ENCODE results near the gene PEAK1. TPM values are rescaled to one million over a fixed set of nuclear protein-coding genes. Genes with fewer than 3 reads are reported as not detected.
"Not testable (repeated sequence)": the region's sequence is repeated elsewhere in the genome, so short reads cannot be mapped to it uniquely, and the experiment has no call there.

The PEAK1 gene
- polyA plus RNA-seq, 1 donor (not counting 4 experiments of a cell fraction or from before 2014, with no cell fraction given), result 5.9 TPM

GRCh38 chr15:77409259-77410156, 10.4 kb downstream of the PEAK1 start:
- H3K4me3 ChIP-seq (ENCODE audit: control insufficient read depth in 2 of 3, extremely low read depth in 1 of 3, insufficient read depth in 2 of 3, low read depth in 1 of 3, low read length in 3 of 3), result no peak overlapping the region
- H2AFZ ChIP-seq (ENCODE audit: control insufficient read depth, low read length), result no peak overlapping the region
- no peak overlapping the region for H3K27ac ChIP-seq (ENCODE audit: control insufficient read depth, insufficient read depth, low read length)
- DNase-seq (ENCODE audit: low read depth, low spot score) (no peak), FAIRE-seq (no peak)
- H3K79me2 ChIP-seq (ENCODE audit: control insufficient read depth, insufficient read depth, low read length), result peaks cover 8% of the 10 kb centered on the region
- no peaks in the 10 kb centered on the region for H3K9me1 ChIP-seq (ENCODE audit: control insufficient read depth, extremely low read depth, insufficient read depth, low read length)
- no peaks in the 10 kb centered on the region for H3K9me3 ChIP-seq (ENCODE audit: control insufficient read depth, low read depth, low read length)
- H3K9ac ChIP-seq (ENCODE audit: control insufficient read depth, extremely low read depth, insufficient read depth, low read length), result no peak overlapping the region
- H4K20me1 ChIP-seq (ENCODE audit: control insufficient read depth, extremely low read depth, insufficient read depth, low read length), result no peaks in the 10 kb centered on the region
- dilution Hi-C loops (cut with MboI; ENCODE audit: extremely low pct_ligation_motif_present, low sequenced_read_pairs), result no loop called here
- TF ChIP-seq EZH2 (IDR thresholded peaks at IDR 0.05; ENCODE audit: low read length) (no peak), CTCF (optimal IDR thresholded peaks at IDR 0.05 in 1 of 3, IDR thresholded peaks at IDR 0.05 in 1 of 3, conservative IDR thresholded peaks at IDR 0.05 in 1 of 3; ENCODE audit: extremely low read depth in 1 of 3, insufficient read depth in 2 of 3, low read length in 3 of 3) (no peak)
- H3K4me1 ChIP-seq (ENCODE audit: control insufficient read depth, extremely low read depth, insufficient read depth, low read length), result no peaks in the 10 kb centered on the region
- no peaks in the 10 kb centered on the region for H3K27me3 ChIP-seq (ENCODE audit: control insufficient read depth, extremely low read depth, insufficient read depth, low read length)
- H3K36me3 ChIP-seq (ENCODE audit: control insufficient read depth in 2 of 2, extremely low read depth in 1 of 2, insufficient read depth in 2 of 2, low read length in 2 of 2), result no peaks in the 10 kb centered on the region
- H3K4me2 ChIP-seq (ENCODE audit: control insufficient read depth, extremely low read depth, insufficient read depth, low read depth, low read length), result no peak overlapping the region

- H3K36me3 ChIP-seq (ENCODE audit: control insufficient read depth in 2 of 2, extremely low read depth in 1 of 2, insufficient read depth in 2 of 2, low read length in 2 of 2), result no peaks in the 10 kb centered on the region
- FAIRE-seq, result no peak
- no peaks in the 10 kb centered on the region for H3K27me3 ChIP-seq (ENCODE audit: control insufficient read depth, extremely low read depth, insufficient read depth, low read length)
- H3K9ac ChIP-seq (ENCODE audit: control insufficient read depth, extremely low read depth, insufficient read depth, low read length), result no peak overlapping the region
- DNase-seq (ENCODE audit: low read depth, low spot score), result no peak
- H3K9me1 ChIP-seq (ENCODE audit: control insufficient read depth, extremely low read depth, insufficient read depth, low read length), result no peaks in the 10 kb centered on the region
- no peaks in the 10 kb centered on the region for H3K9me3 ChIP-seq (ENCODE audit: control insufficient read depth, low read depth, low read length)
- no peak overlapping the region for H3K27ac ChIP-seq (ENCODE audit: control insufficient read depth, insufficient read depth, low read length)
- no peak for TF ChIP-seq CTCF (optimal IDR thresholded peaks at IDR 0.05 in 1 of 3, IDR thresholded peaks at IDR 0.05 in 1 of 3, conservative IDR thresholded peaks at IDR 0.05 in 1 of 3; ENCODE audit: extremely low read depth in 1 of 3, insufficient read depth in 2 of 3, low read length in 3 of 3)
- no peak for TF ChIP-seq EZH2 (IDR thresholded peaks at IDR 0.05; ENCODE audit: low read length)
- no peak overlapping the region for H3K4me3 ChIP-seq (ENCODE audit: control insufficient read depth in 2 of 3, extremely low read depth in 1 of 3, insufficient read depth in 2 of 3, low read depth in 1 of 3, low read length in 3 of 3)
- no peaks in the 10 kb centered on the region for H4K20me1 ChIP-seq (ENCODE audit: control insufficient read depth, extremely low read depth, insufficient read depth, low read length)
- H3K79me2 ChIP-seq (ENCODE audit: control insufficient read depth, insufficient read depth, low read length), result peaks cover 8% of the 10 kb centered on the region
- H2AFZ ChIP-seq (ENCODE audit: control insufficient read depth, low read length), result no peak overlapping the region
- H3K4me1 ChIP-seq (ENCODE audit: control insufficient read depth, extremely low read depth, insufficient read depth, low read length), result no peaks in the 10 kb centered on the region
- dilution Hi-C loops (cut with MboI; ENCODE audit: extremely low pct_ligation_motif_present, low sequenced_read_pairs), result no loop called here
- no peak overlapping the region for H3K4me2 ChIP-seq (ENCODE audit: control insufficient read depth, extremely low read depth, insufficient read depth, low read depth, low read length)
These were observed 13.1 kb downstream of the PEAK1 start for GRCh38 chr15:77406846-77407245.

- FAIRE-seq; dilution Hi-C loops (cut with MboI; ENCODE audit: extremely low pct_ligation_motif_present, low sequenced_read_pairs); H3K36me3 ChIP-seq (ENCODE audit: control insufficient read depth in 2 of 2, extremely low read depth in 1 of 2, insufficient read depth in 2 of 2, low read length in 2 of 2); H3K79me2 ChIP-seq (ENCODE audit: control insufficient read depth, insufficient read depth, low read length); H3K9ac ChIP-seq (ENCODE audit: control insufficient read depth, extremely low read depth, insufficient read depth, low read length); H3K4me2 ChIP-seq (ENCODE audit: control insufficient read depth, extremely low read depth, insufficient read depth, low read depth, low read length); DNase-seq (ENCODE audit: low read depth, low spot score); H3K27me3 ChIP-seq (ENCODE audit: control insufficient read depth, extremely low read depth, insufficient read depth, low read length); H3K9me1 ChIP-seq (ENCODE audit: control insufficient read depth, extremely low read depth, insufficient read depth, low read length); H4K20me1 ChIP-seq (ENCODE audit: control insufficient read depth, extremely low read depth, insufficient read depth, low read length); H3K27ac ChIP-seq (ENCODE audit: control insufficient read depth, insufficient read depth, low read length); H3K4me1 ChIP-seq (ENCODE audit: control insufficient read depth, extremely low read depth, insufficient read depth, low read length); H3K9me3 ChIP-seq (ENCODE audit: control insufficient read depth, low read depth, low read length); H2AFZ ChIP-seq (ENCODE audit: control insufficient read depth, low read length); H3K4me3 ChIP-seq (ENCODE audit: control insufficient read depth in 2 of 3, extremely low read depth in 1 of 3, insufficient read depth in 2 of 3, low read depth in 1 of 3, low read length in 3 of 3): not testable (repeated sequence)
These were observed 13.6 kb downstream of the PEAK1 start for GRCh38 chr15:77406173-77406759.

All from keratinocyte (primary cell).